GM12878 (cell line): Measurements from ENCODE around the gene PPM1J. TPM values are rescaled to one million over a fixed set of nuclear protein-coding genes. Genes with fewer than 3 reads are reported as not detected.

Source experiments
- BACH1 ChIP-seq: fragments of 450-650 bp; IDR thresholded peaks from 2 replicates; pipeline ENCODE4 v1.6.1; 2017; ENCODE audit warnings: mild to moderate bottlenecking, borderline replicate concordance
- CEBPZ ChIP-seq: fragments of 150-350 bp; IDR thresholded peaks from 2 replicates; pipeline ENCODE4 v1.6.1; 2016; ENCODE audit warnings: low read depth, low read length
- GATAD2B ChIP-seq: fragments of 450-650 bp; conservative IDR thresholded peaks from 2 replicates; pipeline ENCODE4 v1.6.1; 2017; ENCODE audit warnings: low read depth, mild to moderate bottlenecking, moderate library complexity
- KLF5 ChIP-seq: fragments of 450-650 bp; IDR thresholded peaks from 2 replicates; pipeline ENCODE4 v1.6.1; 2014; ENCODE audit warnings: mild to moderate bottlenecking; ENCODE audit not compliant: partially characterized antibody
- MEF2B ChIP-seq: fragments of 450-650 bp; IDR thresholded peaks from 2 replicates; pipeline ENCODE4 v1.6.1; 2018; ENCODE audit warnings: mild to moderate bottlenecking, moderate library complexity; ENCODE audit not compliant: partially characterized antibody, poor library complexity, severe bottlenecking
- NRF1 ChIP-seq: conservative IDR thresholded peaks from 2 replicates; pipeline ENCODE4 v1.6.1; 2011; ENCODE audit warnings: mild to moderate bottlenecking, low read depth, low read length, improper control_type of control experiment
- PAX5 ChIP-seq: IDR thresholded peaks from 2 replicates; pipeline ENCODE4 v1.6.1; 2011; ENCODE audit warnings: low read depth, low read length, borderline replicate concordance
- SREBF1 ChIP-seq: IDR thresholded peaks from 2 replicates; pipeline ENCODE4 v1.6.1; 2012; ENCODE audit warnings: mild to moderate bottlenecking, low read length
- YY1 ChIP-seq: IDR thresholded peaks from 2 replicates; pipeline ENCODE4 v1.6.1; 2011; ENCODE audit warnings: low read depth, mild to moderate bottlenecking, low read length
- polyA plus RNA-seq, 11 experiments: library from polyadenylated mRNA; depleted of rRNA in 4 of 11; unstranded in 6 of 11; stranded (reverse) in 5 of 11; fragments of >200 nt; fragmentation: Nextera tagmentation in 4 of 11; fragmentation: Illumina TruSeq in 1 of 11; extraction: Ambion mirVana in 4 of 11; extraction: Trizol in 1 of 11; gene quantifications; 1 replicate in 1 of 11; 2 replicates in 10 of 11; pipeline versions ENCODE4 v1.2.1 to v1.2.3, GENCODE V29; 2011 to 2016; ENCODE audit warnings: inconsistent platforms in 2 of 11, missing spikeins in 2 of 11, low read depth in 1 of 11
- total RNA-seq, 4 experiments: library from RNA; depleted of rRNA in 3 of 4; stranded (reverse); fragments of >200 nt in 3 of 4; fragmentation: Illumina TruSeq in 1 of 4; extraction: Trizol in 1 of 4; gene quantifications; 2 replicates each; pipeline versions ENCODE4 v1.2.1 to v1.2.3, GENCODE V29; 2013 to 2021

PPM1J gene
- total and polyA plus RNA-seq, 10 of the 15 experiments (the other 5 are each of a cell fraction or from before 2014, with no cell fraction given), result 0.07 to 1.8 (median 0.59) TPM; not detected in 1

- TF ChIP-seq SREBF1 (no peak), CEBPZ (no peak), BACH1 (no peak), PAX5 (peak; percentile 3; the same call in 1 of the 2 replicates), MEF2B (no peak), YY1 (no peak), NRF1 (no peak), GATAD2B (0 out of 2 replicates have a peak, but pooled peaks have one; percentile 10), KLF5 (no peak)
- TF ChIP-seq, all 136 proteins: peak for 3
Measured at GRCh38 chr1:112704391-112704933, 10.7 kb downstream of the PPM1J start (continued).
